Ishikawa (cell line): Measurements from ENCODE around the gene NFS1.

ENCODE experiments used
- CEBPB ChIP-seq: IDR thresholded peaks from 2 replicates; pipeline ENCODE4 v1.6.1; 2012
- CREB1 ChIP-seq: IDR thresholded peaks from 2 replicates; pipeline ENCODE4 v1.6.1; 2012; ENCODE audit warnings: low read depth
- EGR1 ChIP-seq: IDR thresholded peaks from 2 replicates; pipeline ENCODE4 v1.6.1; 2012
- EP300 ChIP-seq: IDR thresholded peaks from 2 replicates; pipeline ENCODE4 v1.6.1; 2012; ENCODE audit warnings: borderline replicate concordance
- FOXM1 ChIP-seq: IDR thresholded peaks from 2 replicates; pipeline ENCODE4 v1.6.1; 2012; ENCODE audit warnings: low read depth, borderline replicate concordance
- MAX ChIP-seq: IDR thresholded peaks from 2 replicates; pipeline ENCODE4 v1.6.1; 2012
- NFIC ChIP-seq: IDR thresholded peaks from 2 replicates; pipeline ENCODE4 v1.6.1; 2012
- RAD21 ChIP-seq: IDR thresholded peaks from 2 replicates; pipeline ENCODE4 v1.6.1; 2012; ENCODE audit warnings: low read depth
- TAF1 ChIP-seq: IDR thresholded peaks from 2 replicates; pipeline ENCODE4 v1.6.1; 2012; ENCODE audit warnings: low read depth, mild to moderate bottlenecking
- TCF12 ChIP-seq: IDR thresholded peaks from 2 replicates; pipeline ENCODE4 v1.6.1; 2012; ENCODE audit warnings: low read depth
- TEAD4 ChIP-seq: IDR thresholded peaks from 2 replicates; pipeline ENCODE4 v1.6.1; 2012
- YY1 ChIP-seq: IDR thresholded peaks from 2 replicates; pipeline ENCODE4 v1.6.1; 2012; ENCODE audit warnings: low read depth
- ZBTB7A ChIP-seq: IDR thresholded peaks from 2 replicates; pipeline ENCODE4 v1.6.1; 2012; ENCODE audit warnings: low read depth
- TF ChIP-seq, protein P1 (sequence below): IDR thresholded peaks from 2 replicates; pipeline ENCODE4 v1.6.1; 2012; ENCODE audit warnings: low read depth, mild to moderate bottlenecking
- TF ChIP-seq, protein P2 (sequence below): IDR thresholded peaks from 2 replicates; pipeline ENCODE4 v1.6.1; 2012

Gene NFS1

GRCh38 chr20:35721219-35721618 lies 22.1 kb upstream of the NFS1 start:
- TF ChIP-seq RAD21 (no peak), FOXM1 (no peak), NFIC (no peak), TAF1 (no peak), TEAD4 (no peak), TCF12 (no peak), MAX (no peak), EGR1 (no peak), CREB1 (no peak), CEBPB (no peak), ZBTB7A (no peak), EP300 (no peak), YY1 (no peak)
- TF ChIP-seq, protein P1, sequence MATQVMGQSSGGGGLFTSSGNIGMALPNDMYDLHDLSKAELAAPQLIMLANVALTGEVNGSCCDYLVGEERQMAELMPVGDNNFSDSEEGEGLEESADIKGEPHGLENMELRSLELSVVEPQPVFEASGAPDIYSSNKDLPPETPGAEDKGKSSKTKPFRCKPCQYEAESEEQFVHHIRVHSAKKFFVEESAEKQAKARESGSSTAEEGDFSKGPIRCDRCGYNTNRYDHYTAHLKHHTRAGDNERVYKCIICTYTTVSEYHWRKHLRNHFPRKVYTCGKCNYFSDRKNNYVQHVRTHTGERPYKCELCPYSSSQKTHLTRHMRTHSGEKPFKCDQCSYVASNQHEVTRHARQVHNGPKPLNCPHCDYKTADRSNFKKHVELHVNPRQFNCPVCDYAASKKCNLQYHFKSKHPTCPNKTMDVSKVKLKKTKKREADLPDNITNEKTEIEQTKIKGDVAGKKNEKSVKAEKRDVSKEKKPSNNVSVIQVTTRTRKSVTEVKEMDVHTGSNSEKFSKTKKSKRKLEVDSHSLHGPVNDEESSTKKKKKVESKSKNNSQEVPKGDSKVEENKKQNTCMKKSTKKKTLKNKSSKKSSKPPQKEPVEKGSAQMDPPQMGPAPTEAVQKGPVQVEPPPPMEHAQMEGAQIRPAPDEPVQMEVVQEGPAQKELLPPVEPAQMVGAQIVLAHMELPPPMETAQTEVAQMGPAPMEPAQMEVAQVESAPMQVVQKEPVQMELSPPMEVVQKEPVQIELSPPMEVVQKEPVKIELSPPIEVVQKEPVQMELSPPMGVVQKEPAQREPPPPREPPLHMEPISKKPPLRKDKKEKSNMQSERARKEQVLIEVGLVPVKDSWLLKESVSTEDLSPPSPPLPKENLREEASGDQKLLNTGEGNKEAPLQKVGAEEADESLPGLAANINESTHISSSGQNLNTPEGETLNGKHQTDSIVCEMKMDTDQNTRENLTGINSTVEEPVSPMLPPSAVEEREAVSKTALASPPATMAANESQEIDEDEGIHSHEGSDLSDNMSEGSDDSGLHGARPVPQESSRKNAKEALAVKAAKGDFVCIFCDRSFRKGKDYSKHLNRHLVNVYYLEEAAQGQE, result no peak
- TF ChIP-seq, protein P2, sequence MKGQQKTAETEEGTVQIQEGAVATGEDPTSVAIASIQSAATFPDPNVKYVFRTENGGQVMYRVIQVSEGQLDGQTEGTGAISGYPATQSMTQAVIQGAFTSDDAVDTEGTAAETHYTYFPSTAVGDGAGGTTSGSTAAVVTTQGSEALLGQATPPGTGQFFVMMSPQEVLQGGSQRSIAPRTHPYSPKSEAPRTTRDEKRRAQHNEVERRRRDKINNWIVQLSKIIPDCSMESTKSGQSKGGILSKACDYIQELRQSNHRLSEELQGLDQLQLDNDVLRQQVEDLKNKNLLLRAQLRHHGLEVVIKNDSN, result no peak

DNA sequence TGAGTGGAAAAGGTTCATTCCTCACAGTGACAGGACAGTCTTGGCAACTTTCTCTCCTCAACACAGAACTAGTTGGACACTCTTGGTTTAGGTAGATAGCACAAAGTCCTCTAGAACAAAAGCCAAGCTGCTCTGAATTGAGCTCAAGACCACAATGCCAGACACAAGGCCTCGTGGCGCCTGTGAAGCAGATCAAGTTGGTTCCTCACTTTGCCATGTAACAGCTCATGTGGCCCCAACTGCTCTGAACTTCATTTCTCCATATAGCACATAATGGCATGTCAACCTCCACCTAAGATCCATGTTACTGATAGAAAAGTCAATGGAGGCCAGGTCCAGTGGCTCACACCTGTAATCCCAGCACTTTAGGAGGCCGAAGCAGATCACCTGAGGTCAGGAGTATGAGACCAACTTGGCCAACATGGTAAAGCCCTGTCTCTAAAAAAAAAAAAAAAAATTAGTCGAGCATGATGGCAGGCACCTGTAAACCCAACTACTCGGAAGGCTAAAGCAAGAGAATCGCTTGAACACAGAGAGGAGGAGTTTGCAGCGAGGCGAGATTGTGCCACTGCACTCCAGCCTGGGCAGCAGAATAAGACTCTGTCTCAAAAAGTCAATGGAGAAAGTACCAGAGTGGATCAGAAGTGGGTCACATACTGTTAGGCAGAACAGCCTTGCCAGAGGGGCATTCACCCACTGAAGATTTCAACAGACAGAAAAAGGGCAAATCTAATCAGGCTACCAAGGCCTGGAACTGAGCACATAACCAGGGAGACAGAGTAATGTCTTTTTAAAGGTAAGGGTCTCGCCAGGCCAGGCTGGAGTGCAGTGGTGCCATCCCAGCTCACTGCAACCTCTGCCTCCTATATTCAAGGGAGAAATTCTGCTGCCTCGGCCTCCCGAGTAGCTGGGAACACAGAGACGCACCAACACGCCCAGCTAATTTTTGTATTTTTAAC lies 21.3 kb upstream of the NFS1 start:
- TF ChIP-seq, protein P1, result no peak
- TF ChIP-seq TEAD4, result no peak
- no peak for TF ChIP-seq NFIC
- TF ChIP-seq EP300, result no peak
- TF ChIP-seq TCF12, result no peak
- TF ChIP-seq, protein P2, result no peak

- TF ChIP-seq EGR1, result no peak
Measured at GRCh38 chr20:35719717-35720116, 20.6 kb upstream of the NFS1 start.

DNA sequence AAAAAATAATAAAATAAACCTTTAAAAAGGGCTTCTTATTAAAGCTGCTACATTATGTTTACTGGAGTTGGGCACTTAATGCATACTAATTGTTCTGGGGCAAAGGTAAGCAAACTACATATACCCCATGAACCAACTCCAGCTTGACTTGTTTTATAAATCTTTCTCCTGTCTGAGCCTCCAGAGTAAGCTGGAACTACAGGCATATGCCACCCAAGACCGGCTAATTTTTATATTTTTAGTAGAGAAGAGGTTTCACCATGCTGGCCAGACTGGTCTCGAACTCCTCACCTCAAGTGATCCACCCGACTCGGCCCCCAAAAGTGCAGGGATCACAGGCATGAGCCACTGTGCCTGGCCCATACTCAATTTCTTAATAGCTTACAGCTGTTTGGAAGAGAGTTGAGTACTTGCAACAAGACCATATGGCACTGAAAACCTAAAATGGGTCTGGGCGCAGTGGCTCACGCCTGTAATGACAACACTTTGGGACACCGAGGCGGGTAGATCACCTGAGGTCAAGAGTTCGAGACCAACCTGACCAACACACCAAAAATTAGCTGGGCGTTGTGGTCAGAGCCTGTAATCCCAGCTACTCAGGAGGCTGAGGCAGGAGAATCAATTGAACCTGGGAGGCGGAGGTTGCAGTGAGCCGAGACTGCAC lies 20.0 kb upstream of the NFS1 start:
- TF ChIP-seq, protein P2, result no peak

DNA sequence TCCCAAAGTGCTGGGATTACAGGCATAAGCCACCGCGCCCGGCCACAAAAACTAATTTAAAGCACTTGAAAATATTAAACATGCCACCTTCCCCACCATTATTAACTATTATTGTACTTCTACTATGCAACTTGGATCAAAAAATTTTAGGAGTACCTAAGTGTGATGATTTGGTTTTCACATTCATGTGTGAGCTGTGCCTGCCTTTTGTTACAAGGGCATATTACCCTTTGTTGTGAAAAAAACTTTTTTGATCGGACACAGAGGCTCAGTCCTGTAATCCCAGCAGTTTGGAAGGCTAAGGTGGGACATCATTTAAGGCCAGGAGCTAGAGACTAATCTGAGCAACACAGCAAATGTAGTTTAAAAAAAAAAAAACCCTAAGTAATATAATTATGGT lies 17.2 kb upstream of the NFS1 start:
- no peak for TF ChIP-seq TCF12
- TF ChIP-seq, protein P1, result no peak
- no peak for TF ChIP-seq EP300
- TF ChIP-seq RAD21, result no peak
- TF ChIP-seq CEBPB, result no peak
- no peak for TF ChIP-seq MAX
- TF ChIP-seq YY1, result no peak
- TF ChIP-seq TEAD4, result no peak
- no peak for TF ChIP-seq CREB1
- no peak for TF ChIP-seq ZBTB7A
- TF ChIP-seq, protein P2, result no peak
- TF ChIP-seq EGR1, result no peak
- no peak for TF ChIP-seq NFIC
- TF ChIP-seq FOXM1, result no peak
- TF ChIP-seq TAF1, result no peak
